Amniotic epithelial cell (primary cell): Measurements from ENCODE around the gene NRL.
"Not testable (repeated sequence)": the region's sequence is repeated elsewhere in the genome, so short reads cannot be mapped to it uniquely, and the experiment has no call there.

Experiments
- DNase-seq: peaks from one replicate; pipeline ENCODE4 v3.0.0-alpha.2; 2010; ENCODE audit warnings: low read depth

The NRL gene

GRCh38 chr14:24051789-24052655 lies 62.7 kb downstream of the NRL start, which contains the start of gene CARMIL3:
TSS of gene CARMIL3 (plus strand) at chr14:24052009. CDS start at chr14:24052154, 145 bp downstream.
- DNase-seq = peak; percentile 22

- no peak for DNase-seq
Observed at GRCh38 chr14:24051176-24051788, 63.5 kb downstream of the NRL start.

- DNase-seq = not testable (repeated sequence)
Observed at GRCh38 chr14:24050753-24051152, 64.0 kb downstream of the NRL start.

GRCh38 chr14:24049002-24049401 lies 65.7 kb downstream of the NRL start:
- not testable (repeated sequence) for DNase-seq

- no peak for DNase-seq
Observed at GRCh38 chr14:24042746-24043145, 72.0 kb downstream of the NRL start.

GRCh38 chr14:24040692-24041091 lies 74.1 kb downstream of the NRL start:
- no peak for DNase-seq

- no peak for DNase-seq
Observed at GRCh38 chr14:24038686-24039085, 76.1 kb downstream of the NRL start.

GRCh38 chr14:24037658-24038037 lies 77.1 kb downstream of the NRL start:
- DNase-seq = no peak

GRCh38 chr14:24036963-24037657 lies 77.6 kb downstream of the NRL start:
- not testable (repeated sequence) for DNase-seq

GRCh38 chr14:24036169-24036962 lies 78.4 kb downstream of the NRL start:
- peak; percentile 24 for DNase-seq

GRCh38 chr14:24035769-24036168 lies 79.0 kb downstream of the NRL start:
- not testable (repeated sequence) for DNase-seq

GRCh38 chr14:24032727-24033418 lies 81.9 kb downstream of the NRL start:
- peak; percentile 97 for DNase-seq

GRCh38 chr14:24031331-24031730 lies 83.4 kb downstream of the NRL start:
- not testable (repeated sequence) for DNase-seq

- not testable (repeated sequence) for DNase-seq
Observed at GRCh38 chr14:24029687-24030086, 85.1 kb downstream of the NRL start.
